Liver (tissue), 9 donors: Measurements from ENCODE around the gene RPS6KA4. TPM values are rescaled to one million over a fixed set of nuclear protein-coding genes. Genes with fewer than 3 reads are reported as not detected.

Experiments
- DNase-seq: peaks from one replicate; pipeline ENCODE4 v3.0.0-alpha.2; 2017; ENCODE audit warnings: low spot score
- H3K27ac ChIP-seq, 2 donors: one replicate each; pipeline ENCODE4 v1.7.0; 2013; ENCODE audit warnings: inconsistent platforms in 2 of 2, low read length in 2 of 2, control low read depth in 1 of 2, low read depth in 1 of 2, mild to moderate bottlenecking in 1 of 2
- H3K27me3 ChIP-seq, 4 donors: one replicate each; pipeline versions ENCODE4 v1.6.1 to v1.7.0; 2013; ENCODE audit warnings: low read length in 3 of 4, inconsistent platforms in 1 of 4, mild to moderate bottlenecking in 1 of 4, moderate library complexity in 1 of 4; ENCODE audit not compliant: control insufficient read depth in 4 of 4, insufficient read depth in 4 of 4
- H3K36me3 ChIP-seq, 4 donors: one replicate each; pipeline versions ENCODE4 v1.6.1 to v1.7.0; 2013; ENCODE audit warnings: low read length in 3 of 4, mild to moderate bottlenecking in 3 of 4, low read depth in 1 of 4, moderate library complexity in 1 of 4; ENCODE audit not compliant: control insufficient read depth in 4 of 4, insufficient read depth in 3 of 4
- H3K4me1 ChIP-seq, 4 donors: one replicate each; pipeline versions ENCODE4 v1.6.1 to v1.7.0; 2013; ENCODE audit warnings: low read length in 3 of 4, mild to moderate bottlenecking in 3 of 4, moderate library complexity in 1 of 4; ENCODE audit not compliant: control insufficient read depth in 4 of 4, insufficient read depth in 4 of 4
- H3K4me3 ChIP-seq, 3 donors: one replicate each; pipeline versions ENCODE4 v1.6.1 to v1.7.0; 2013; ENCODE audit warnings: low read length in 3 of 3, control low read depth in 1 of 3, low read depth in 1 of 3, mild to moderate bottlenecking in 1 of 3
- H3K9ac ChIP-seq, 2 donors: one replicate each; pipeline ENCODE4 v1.7.0; 2013; ENCODE audit warnings: low read length in 2 of 2, mild to moderate bottlenecking in 2 of 2, moderate library complexity in 2 of 2, control low read depth in 1 of 2, low read depth in 1 of 2
- H3K9me3 ChIP-seq, 4 donors: one replicate each; pipeline versions ENCODE4 v1.6.1 to v1.7.0; 2013; ENCODE audit warnings: low read length in 3 of 4; ENCODE audit not compliant: control insufficient read depth in 4 of 4
- EGR1 ChIP-seq, 2 donors: IDR thresholded peaks; 2 replicates each; pipeline ENCODE4 v1.6.1; 2016 to 2018; ENCODE audit warnings: antibody characterized with exemption in 2 of 2, low read depth in 2 of 2
- FOXA1 ChIP-seq: IDR thresholded peaks from 2 replicates; pipeline ENCODE4 v1.6.1; 2016; ENCODE audit warnings: antibody characterized with exemption
- FOXA2 ChIP-seq: IDR thresholded peaks from 2 replicates; pipeline ENCODE4 v1.6.1; 2016; ENCODE audit warnings: antibody characterized with exemption
- GABPA ChIP-seq, 2 donors: IDR thresholded peaks in 1 of 2; conservative IDR thresholded peaks in 1 of 2; 2 replicates each; pipeline ENCODE4 v1.6.1; 2016; ENCODE audit warnings: antibody characterized with exemption in 2 of 2, mild to moderate bottlenecking in 1 of 2, moderate library complexity in 1 of 2
- HNF4G ChIP-seq: IDR thresholded peaks from 2 replicates; pipeline ENCODE4 v1.6.1; 2016; ENCODE audit warnings: antibody characterized with exemption
- JUND ChIP-seq, 2 donors: IDR thresholded peaks; 2 replicates each; pipeline ENCODE4 v1.6.1; 2016; ENCODE audit warnings: antibody characterized with exemption in 2 of 2
- NR2F2 ChIP-seq: IDR thresholded peaks from 2 replicates; pipeline ENCODE4 v1.6.1; 2016; ENCODE audit warnings: antibody characterized with exemption
- RAD21 ChIP-seq, 2 donors: IDR thresholded peaks; 2 replicates each; pipeline ENCODE4 v1.6.1; 2016; ENCODE audit warnings: antibody characterized with exemption in 2 of 2, mild to moderate bottlenecking in 2 of 2
- RXRA ChIP-seq, 2 donors: IDR thresholded peaks; 2 replicates each; pipeline ENCODE4 v1.6.1; 2017 to 2018; ENCODE audit warnings: antibody characterized with exemption in 2 of 2, mild to moderate bottlenecking in 1 of 2
- SP1 ChIP-seq: IDR thresholded peaks from 2 replicates; pipeline ENCODE4 v1.6.1; 2018; ENCODE audit warnings: antibody characterized with exemption, mild to moderate bottlenecking
- TAF1 ChIP-seq: conservative IDR thresholded peaks from 2 replicates; pipeline ENCODE4 v1.6.1; 2016; ENCODE audit warnings: antibody characterized with exemption, mild to moderate bottlenecking
- YY1 ChIP-seq: IDR thresholded peaks from 2 replicates; pipeline ENCODE4 v1.6.1; 2016; ENCODE audit warnings: antibody characterized with exemption, mild to moderate bottlenecking
- WGBS: extraction: QIAGEN DNeasy Blood & Tissue Kit; methylation state at CpG from one replicate; pipeline ENCODE4 v1.1.7; 2013; 5-methylcytosine and 5-hydroxymethylcytosine counted together
- polyA plus RNA-seq, 2 donors: library from polyadenylated mRNA; stranded (reverse) in 1 of 2; unstranded in 1 of 2; fragments of 200-250 nt in 1 of 2; fragments of >200 nt in 1 of 2; fragmentation: Nextera tagmentation in 1 of 2; extraction: Ambion mirVana in 1 of 2; gene quantifications; one replicate each; pipeline versions ENCODE4 v1.2.1 to v1.2.3, GENCODE V29; 2013 to 2015
- total RNA-seq, 2 donors: library from RNA; depleted of rRNA; stranded (reverse); fragments of >200 nt; gene quantifications; one replicate each; pipeline ENCODE4 v1.2.3, GENCODE V29; 2014
- TF ChIP-seq, protein P1 (sequence below): IDR thresholded peaks from 2 replicates; pipeline ENCODE4 v1.6.1; 2016; ENCODE audit warnings: antibody characterized with exemption, mild to moderate bottlenecking
- TF ChIP-seq, protein P2 (sequence below): IDR thresholded peaks from 2 replicates; pipeline ENCODE4 v1.6.1; 2016; ENCODE audit warnings: antibody characterized with exemption
- TF ChIP-seq, protein P3 (sequence below): IDR thresholded peaks from 2 replicates; pipeline ENCODE4 v1.6.1; 2016; ENCODE audit warnings: antibody characterized with exemption
- TF ChIP-seq, protein P4 (sequence below): IDR thresholded peaks from 2 replicates; pipeline ENCODE4 v1.6.1; 2016; ENCODE audit warnings: antibody characterized with exemption
- donor health status: healthy.
- donor health status: healthy.
- donor health status: healthy.
- donor health status: healthy.
- donor health status: healthy.

The RPS6KA4 gene
- total and polyA plus RNA-seq, 4 donors, result 2.0 to 13.5 (median 10.0) TPM

DNA sequence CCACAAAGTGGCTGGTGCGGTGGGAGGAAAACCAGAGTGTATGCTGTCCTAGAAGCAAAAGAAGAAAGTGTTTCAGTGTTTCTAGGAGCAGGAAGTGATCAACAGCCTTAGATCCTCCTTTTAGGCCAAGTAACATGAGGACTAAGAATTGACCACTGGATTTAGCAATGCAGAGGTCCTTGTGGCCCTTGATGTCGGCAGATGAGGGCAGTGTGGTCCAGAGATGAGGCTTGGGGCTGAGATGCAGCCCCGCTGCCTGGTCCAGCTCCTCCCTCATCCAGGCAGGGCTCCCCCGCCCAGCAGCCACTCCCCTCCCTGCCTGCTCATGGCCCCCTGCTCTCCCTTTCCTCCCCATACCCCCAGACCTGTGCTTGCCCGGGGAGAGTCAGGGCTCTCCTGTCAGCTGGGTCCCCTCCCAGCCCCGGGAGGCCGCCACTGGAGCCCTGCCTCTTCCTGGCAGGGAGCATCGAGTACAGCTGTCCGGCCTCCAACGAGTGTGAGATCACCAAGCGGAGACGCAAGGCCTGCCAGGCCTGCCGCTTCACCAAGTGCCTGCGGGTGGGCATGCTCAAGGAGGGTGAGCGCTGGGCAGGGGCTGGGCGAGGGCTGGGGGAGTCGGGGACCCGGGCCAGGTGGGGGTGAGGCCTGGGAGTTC, 45.3 kb upstream of the RPS6KA4 start (continued):
- TF ChIP-seq EGR1 (IDR thresholded peaks at IDR 0.05; ENCODE audit: low read depth in 2 of 2), result no peak

DNA sequence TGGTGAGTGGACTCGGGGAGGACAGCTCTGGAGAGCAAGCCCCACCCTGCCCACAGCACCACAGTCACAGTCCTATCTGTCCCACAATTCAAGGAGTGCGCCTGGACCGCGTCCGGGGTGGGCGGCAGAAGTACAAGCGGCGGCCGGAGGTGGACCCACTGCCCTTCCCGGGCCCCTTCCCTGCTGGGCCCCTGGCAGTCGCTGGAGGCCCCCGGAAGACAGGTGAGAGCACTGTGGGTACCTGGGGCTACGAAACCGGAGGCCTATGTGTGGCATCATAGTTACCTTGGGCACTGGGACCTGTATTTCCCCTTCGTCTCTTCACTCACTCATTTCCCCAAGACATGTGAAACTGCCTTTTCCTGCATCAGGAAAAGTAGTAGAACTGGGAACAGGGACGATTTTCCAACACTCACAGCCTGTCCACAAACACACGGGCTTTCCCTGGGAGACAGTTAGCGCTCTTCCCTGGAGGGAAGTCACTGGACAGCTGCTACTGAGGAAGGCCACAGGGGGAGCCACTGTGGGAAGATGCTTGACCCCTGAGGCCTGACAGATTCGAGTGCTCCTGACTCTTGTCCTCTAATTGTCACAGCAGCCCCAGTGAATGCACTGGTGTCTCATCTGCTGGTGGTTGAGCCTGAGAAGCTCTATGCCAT, 44.7 kb upstream of the RPS6KA4 start:
- H3K4me1 ChIP-seq, result peaks cover 7 to 56% (median 42%) of the 10 kb centered on the region in 4 donors
- no peak overlapping the region for H3K27ac ChIP-seq
- no peak for DNase-seq
- H3K9ac ChIP-seq, result no peak overlapping the region
- WGBS, result 87% methylated on average over 19 of the region's 19 CpGs
- H3K36me3 ChIP-seq, result peaks cover 4 to 26% (median 9%) of the 10 kb centered on the region in 4 donors
- no peak overlapping the region for H3K4me3 ChIP-seq
- H3K27me3 ChIP-seq, result no peaks in the 10 kb centered on the region
- TF ChIP-seq RXRA (IDR thresholded peaks at IDR 0.05), result no peak
- TF ChIP-seq YY1, result no peak
- TF ChIP-seq, protein P1, sequence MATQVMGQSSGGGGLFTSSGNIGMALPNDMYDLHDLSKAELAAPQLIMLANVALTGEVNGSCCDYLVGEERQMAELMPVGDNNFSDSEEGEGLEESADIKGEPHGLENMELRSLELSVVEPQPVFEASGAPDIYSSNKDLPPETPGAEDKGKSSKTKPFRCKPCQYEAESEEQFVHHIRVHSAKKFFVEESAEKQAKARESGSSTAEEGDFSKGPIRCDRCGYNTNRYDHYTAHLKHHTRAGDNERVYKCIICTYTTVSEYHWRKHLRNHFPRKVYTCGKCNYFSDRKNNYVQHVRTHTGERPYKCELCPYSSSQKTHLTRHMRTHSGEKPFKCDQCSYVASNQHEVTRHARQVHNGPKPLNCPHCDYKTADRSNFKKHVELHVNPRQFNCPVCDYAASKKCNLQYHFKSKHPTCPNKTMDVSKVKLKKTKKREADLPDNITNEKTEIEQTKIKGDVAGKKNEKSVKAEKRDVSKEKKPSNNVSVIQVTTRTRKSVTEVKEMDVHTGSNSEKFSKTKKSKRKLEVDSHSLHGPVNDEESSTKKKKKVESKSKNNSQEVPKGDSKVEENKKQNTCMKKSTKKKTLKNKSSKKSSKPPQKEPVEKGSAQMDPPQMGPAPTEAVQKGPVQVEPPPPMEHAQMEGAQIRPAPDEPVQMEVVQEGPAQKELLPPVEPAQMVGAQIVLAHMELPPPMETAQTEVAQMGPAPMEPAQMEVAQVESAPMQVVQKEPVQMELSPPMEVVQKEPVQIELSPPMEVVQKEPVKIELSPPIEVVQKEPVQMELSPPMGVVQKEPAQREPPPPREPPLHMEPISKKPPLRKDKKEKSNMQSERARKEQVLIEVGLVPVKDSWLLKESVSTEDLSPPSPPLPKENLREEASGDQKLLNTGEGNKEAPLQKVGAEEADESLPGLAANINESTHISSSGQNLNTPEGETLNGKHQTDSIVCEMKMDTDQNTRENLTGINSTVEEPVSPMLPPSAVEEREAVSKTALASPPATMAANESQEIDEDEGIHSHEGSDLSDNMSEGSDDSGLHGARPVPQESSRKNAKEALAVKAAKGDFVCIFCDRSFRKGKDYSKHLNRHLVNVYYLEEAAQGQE, result no peak
- TF ChIP-seq, protein P2, sequence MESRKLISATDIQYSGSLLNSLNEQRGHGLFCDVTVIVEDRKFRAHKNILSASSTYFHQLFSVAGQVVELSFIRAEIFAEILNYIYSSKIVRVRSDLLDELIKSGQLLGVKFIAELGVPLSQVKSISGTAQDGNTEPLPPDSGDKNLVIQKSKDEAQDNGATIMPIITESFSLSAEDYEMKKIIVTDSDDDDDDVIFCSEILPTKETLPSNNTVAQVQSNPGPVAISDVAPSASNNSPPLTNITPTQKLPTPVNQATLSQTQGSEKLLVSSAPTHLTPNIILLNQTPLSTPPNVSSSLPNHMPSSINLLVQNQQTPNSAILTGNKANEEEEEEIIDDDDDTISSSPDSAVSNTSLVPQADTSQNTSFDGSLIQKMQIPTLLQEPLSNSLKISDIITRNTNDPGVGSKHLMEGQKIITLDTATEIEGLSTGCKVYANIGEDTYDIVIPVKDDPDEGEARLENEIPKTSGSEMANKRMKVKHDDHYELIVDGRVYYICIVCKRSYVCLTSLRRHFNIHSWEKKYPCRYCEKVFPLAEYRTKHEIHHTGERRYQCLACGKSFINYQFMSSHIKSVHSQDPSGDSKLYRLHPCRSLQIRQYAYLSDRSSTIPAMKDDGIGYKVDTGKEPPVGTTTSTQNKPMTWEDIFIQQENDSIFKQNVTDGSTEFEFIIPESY, result no peak
- H3K9me3 ChIP-seq, result no peaks in the 10 kb centered on the region

DNA sequence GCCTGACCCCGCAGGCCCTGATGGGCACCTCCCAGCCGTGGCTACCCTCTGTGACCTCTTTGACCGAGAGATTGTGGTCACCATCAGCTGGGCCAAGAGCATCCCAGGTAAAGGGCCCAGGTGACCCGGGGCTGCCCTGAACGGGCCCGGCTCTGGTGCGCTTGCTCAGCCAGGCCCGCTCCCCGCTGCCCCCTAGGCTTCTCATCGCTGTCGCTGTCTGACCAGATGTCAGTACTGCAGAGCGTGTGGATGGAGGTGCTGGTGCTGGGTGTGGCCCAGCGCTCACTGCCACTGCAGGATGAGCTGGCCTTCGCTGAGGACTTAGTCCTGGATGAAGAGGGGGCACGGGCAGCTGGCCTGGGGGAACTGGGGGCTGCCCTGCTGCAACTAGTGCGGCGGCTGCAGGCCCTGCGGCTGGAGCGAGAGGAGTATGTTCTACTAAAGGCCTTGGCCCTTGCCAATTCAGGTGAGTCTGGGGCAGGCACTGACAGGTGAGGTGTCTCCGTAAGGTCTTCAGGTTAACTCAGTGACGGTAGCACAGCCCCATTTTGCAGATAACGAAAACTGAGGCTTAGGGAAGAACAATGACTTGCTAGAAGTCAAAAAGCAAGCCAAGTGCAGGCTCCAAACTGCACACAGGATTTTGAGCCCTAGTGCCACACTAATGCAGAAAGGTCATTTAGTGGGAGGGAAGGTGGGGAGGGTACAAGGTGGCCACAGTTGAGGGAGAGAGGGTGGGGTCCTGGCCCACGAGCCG, 44.0 kb upstream of the RPS6KA4 start:
- Histone ChIP-seq H3K27me3 (no peaks in the 10 kb centered on the region), H3K27ac (no peak overlapping the region), H3K9me3 (no peaks in the 10 kb centered on the region), H3K36me3 (peaks cover 4 to 26% (median 9%) of the 10 kb centered on the region in 4 donors), H3K9ac (no peak overlapping the region), H3K4me1 (peaks cover 7 to 49% (median 37%) of the 10 kb centered on the region in 4 donors), H3K4me3 (no peak overlapping the region)
- WGBS, result 81% methylated on average over 24 of the region's 24 CpGs
- no peak for DNase-seq
- TF ChIP-seq, protein P1, result no peak
- TF ChIP-seq RAD21 (IDR thresholded peaks at IDR 0.05), result no peak
- no peak for TF ChIP-seq GABPA (IDR thresholded peaks at IDR 0.05 in 1 of 2, conservative IDR thresholded peaks at IDR 0.05 in 1 of 2)
- TF ChIP-seq, protein P3, sequence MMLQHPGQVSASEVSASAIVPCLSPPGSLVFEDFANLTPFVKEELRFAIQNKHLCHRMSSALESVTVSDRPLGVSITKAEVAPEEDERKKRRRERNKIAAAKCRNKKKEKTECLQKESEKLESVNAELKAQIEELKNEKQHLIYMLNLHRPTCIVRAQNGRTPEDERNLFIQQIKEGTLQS, result no peak
- TF ChIP-seq FOXA1, result no peak
- TF ChIP-seq FOXA2, result no peak
- TF ChIP-seq NR2F2, result no peak
- TF ChIP-seq HNF4G, result no peak
- TF ChIP-seq, protein P4, sequence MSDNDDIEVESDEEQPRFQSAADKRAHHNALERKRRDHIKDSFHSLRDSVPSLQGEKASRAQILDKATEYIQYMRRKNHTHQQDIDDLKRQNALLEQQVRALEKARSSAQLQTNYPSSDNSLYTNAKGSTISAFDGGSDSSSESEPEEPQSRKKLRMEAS, result no peak
- TF ChIP-seq TAF1, result no peak
- no peak for TF ChIP-seq SP1
- TF ChIP-seq, protein P2, result no peak
- TF ChIP-seq EGR1 (IDR thresholded peaks at IDR 0.05; ENCODE audit: low read depth in 2 of 2), result no peak
- no peak for TF ChIP-seq JUND (IDR thresholded peaks at IDR 0.05)
- TF ChIP-seq YY1, result no peak
